HepG2 (cell line): ENCODE results near the gene BNIP1. TPM values are rescaled to one million over a fixed set of nuclear protein-coding genes. Genes with fewer than 3 reads are reported as not detected.

ENCODE experiments used
- ATAC-seq: fragments of 200-7000 bp; cut with Tn5 transposase; 3 replicates; pipeline ENCODE4 v1.9.1; 2020; ENCODE audit warnings: mild to moderate bottlenecking, moderate library complexity
- BruUV-seq: library from RNA; stranded (reverse); fragments of 400-500 nt; replicated peaks from 2 replicates; lab custom pipeline; 2021; lab: Mats Ljungman, UMichigan
- CTCF ChIA-PET: fragments of 300-600 bp; formaldehyde crosslinking; extraction: SDS; loops from one replicate; lab custom pipeline; 2021; ENCODE audit warnings: low total read pairs, inconsistent platforms, low intra/inter-chr PET ratio; lab: Yijun Ruan, JAX
- POLR2A ChIA-PET: fragments of 350-600 bp; sonication (Branson Sonifier 250); formaldehyde crosslinking; loops from one replicate; lab custom pipeline; 2020; ENCODE audit warnings: antibody characterized with exemption, inconsistent platforms; lab: Yijun Ruan, JAX
- DNase-seq: peaks from one replicate; pipeline ENCODE4 v3.0.0-alpha.2; 2015; ENCODE audit warnings: low spot score
- FAIRE-seq: peaks from 3 replicates; lab custom pipeline; 2011; peaks lifted over from hg19 to GRCh38; lab: Jason Lieb, UNC
- H2AFZ ChIP-seq: one replicate; pipeline ENCODE4 v1.6.1; 2011; ENCODE audit warnings: low read length, inconsistent platforms
- H3K27ac ChIP-seq: fragments of 300-600 bp; 3 replicates; pipeline ENCODE4 v1.8.0; 2011; ENCODE audit warnings: mixed run types, mild to moderate bottlenecking, mixed read lengths, low read length, inconsistent platforms; ENCODE audit not compliant: insufficient read depth; ENCODE audit errors: extremely low read length
- H3K27me3 ChIP-seq, 2 experiments: fragments of 200-600 bp in 1 of 2; 2 replicates in 1 of 2; 3 replicates in 1 of 2; pipeline versions ENCODE4 v1.6.0 to v1.8.0; 2011; ENCODE audit warnings: low read length in 2 of 2, mild to moderate bottlenecking in 2 of 2, moderate library complexity in 2 of 2, inconsistent platforms in 1 of 2; ENCODE audit not compliant: insufficient read depth in 2 of 2, control insufficient read depth in 1 of 2
- H3K36me3 ChIP-seq, 2 experiments: fragments of 200-600 bp in 1 of 2; replicated peaks in 1 of 2; 2 replicates in 1 of 2; 3 replicates in 1 of 2; pipeline versions ENCODE4 v1.5.1 to v1.8.0; 2011; ENCODE audit warnings: low read length in 2 of 2, inconsistent platforms in 1 of 2; ENCODE audit not compliant: insufficient read depth in 2 of 2, control insufficient read depth in 1 of 2
- H3K4me1 ChIP-seq: 2 replicates; pipeline ENCODE4 v1.5.1; 2012; ENCODE audit warnings: low read length, inconsistent platforms; ENCODE audit not compliant: insufficient read depth
- H3K4me2 ChIP-seq: 2 replicates; pipeline ENCODE4 v1.6.0; 2011; ENCODE audit warnings: low read depth, low read length, inconsistent platforms
- H3K4me3 ChIP-seq, 3 experiments: fragments of 200-600 bp in 1 of 3; sonication (generic), shearing (Covaris generic) in 1 of 3; replicated peaks in 1 of 3; 2 replicates each; pipeline ENCODE4 v1.5.1; 2011 to 2016; ENCODE audit warnings: low read length in 3 of 3, inconsistent platforms in 2 of 3, low read depth in 2 of 3, mild to moderate bottlenecking in 2 of 3, control low read depth in 1 of 3, mixed read lengths in 1 of 3; ENCODE audit not compliant: insufficient read depth in 1 of 3
- H3K79me2 ChIP-seq: one replicate; pipeline ENCODE4 v1.6.1; 2011; ENCODE audit warnings: low read length, inconsistent platforms; ENCODE audit not compliant: insufficient read depth
- H3K9ac ChIP-seq: 2 replicates; pipeline ENCODE4 v1.6.0; 2011; ENCODE audit warnings: mild to moderate bottlenecking, low read depth, low read length, inconsistent platforms; ENCODE audit not compliant: insufficient read depth
- H3K9me3 ChIP-seq: 2 replicates; pipeline ENCODE4 v1.5.1; 2012; ENCODE audit warnings: mild to moderate bottlenecking, low read length
- H4K20me1 ChIP-seq: 2 replicates; pipeline ENCODE4 v1.6.0; 2011; ENCODE audit warnings: inconsistent platforms, mild to moderate bottlenecking, low read length, moderate library complexity; ENCODE audit not compliant: insufficient read depth
- ARNT ChIP-seq: fragments of 450-650 bp; IDR thresholded peaks from 2 replicates; pipeline ENCODE4 v1.6.1; 2017
- HMG20A ChIP-seq: IDR thresholded peaks from 2 replicates; pipeline ENCODE4 v1.6.1; 2016; ENCODE audit warnings: borderline replicate concordance
- MEIS1 ChIP-seq: sonication (generic); formaldehyde crosslinking; IDR thresholded peaks from 2 replicates; pipeline ENCODE4 v1.9.0; 2021; ENCODE audit warnings: mild to moderate bottlenecking, missing genetic modification reagents, moderate library complexity, borderline replicate concordance
- SIN3A ChIP-seq: IDR thresholded peaks from 2 replicates; pipeline ENCODE4 v1.6.1; 2011; ENCODE audit warnings: low read depth, mild to moderate bottlenecking, control low read depth, low read length, borderline replicate concordance
- TARDBP ChIP-seq: sonication (generic); formaldehyde crosslinking; IDR thresholded peaks from 2 replicates; pipeline ENCODE4 v1.8.0; 2022; ENCODE audit warnings: mild to moderate bottlenecking, missing genetic modification reagents
- TRIM24 ChIP-seq: sonication (generic); formaldehyde crosslinking; IDR thresholded peaks from 2 replicates; pipeline ENCODE4 v1.8.0; 2022; ENCODE audit warnings: mild to moderate bottlenecking, missing genetic modification reagents
- ZBTB2 ChIP-seq: sonication (generic); formaldehyde crosslinking; IDR thresholded peaks from 2 replicates; pipeline ENCODE4 v1.8.0; 2022; ENCODE audit warnings: low read depth, missing genetic modification reagents
- ZBTB7B ChIP-seq: sonication (generic); formaldehyde crosslinking; IDR thresholded peaks from 2 replicates; pipeline ENCODE4 v1.4.0; 2020; ENCODE audit warnings: missing genetic modification reagents
- ZFX ChIP-seq: sonication (generic); formaldehyde crosslinking; IDR thresholded peaks from 2 replicates; pipeline ENCODE4 v1.4.0; 2020; ENCODE audit warnings: mild to moderate bottlenecking, low read depth, missing genetic modification reagents, moderate library complexity
- ZNF280B ChIP-seq: sonication (generic); formaldehyde crosslinking; IDR thresholded peaks from 2 replicates; pipeline ENCODE4 v1.5.0; 2020; ENCODE audit warnings: missing genetic modification reagents, mild to moderate bottlenecking, borderline replicate concordance
- ZNF317 ChIP-seq: sonication (generic); formaldehyde crosslinking; IDR thresholded peaks from 2 replicates; pipeline ENCODE4 v1.5.0; 2020; ENCODE audit warnings: mild to moderate bottlenecking, missing genetic modification reagents
- ZNF549 ChIP-seq: sonication (generic); formaldehyde crosslinking; IDR thresholded peaks from 2 replicates; pipeline ENCODE4 v1.5.0; 2020; ENCODE audit warnings: missing genetic modification reagents
- ZSCAN31 ChIP-seq: sonication (generic); formaldehyde crosslinking; IDR thresholded peaks from 2 replicates; pipeline ENCODE4 v1.5.0; 2020; ENCODE audit warnings: low read depth, mild to moderate bottlenecking, missing genetic modification reagents
- WGBS: methylation state at CpG from one replicate; pipeline ENCODE4 v1.1.6; 2017; ENCODE audit warnings: low lambda C conversion rate; 5-methylcytosine and 5-hydroxymethylcytosine counted together
- in situ Hi-C: cut with HindIII; loops from 2 replicates; pipeline ENCODE4 v1.10.0; 2017; ENCODE audit warnings: low pct_unique_long_range_greater_than_20kb; ENCODE audit not compliant: extremely low pct_ligation_motif_present
- intact Hi-C: fragments of 100-400 bp; cut with micrococcal nuclease; formaldehyde crosslinking; loops from one replicate; pipeline ENCODE4 v1.10.0; 2022; ENCODE audit not compliant: unreplicated experiment
- polyA plus RNA-seq, 8 experiments: library from polyadenylated mRNA; depleted of rRNA in 3 of 8; stranded (reverse) in 7 of 8; unstranded in 1 of 8; fragments of >200 nt; fragmentation: Illumina TruSeq in 4 of 8; extraction: Trizol in 4 of 8; gene quantifications; 2 replicates each; pipeline versions ENCODE4 v1.2.1 to v1.2.3, GENCODE V29; 2011 to 2016; ENCODE audit warnings: low read depth in 4 of 8, missing spikeins in 1 of 8, mixed read lengths in 1 of 8; ENCODE audit not compliant: insufficient read depth in 1 of 8
- total RNA-seq, 5 experiments: library from RNA; depleted of rRNA; stranded (reverse); fragments of >200 nt; fragmentation: Illumina TruSeq; extraction: Trizol; gene quantifications; 2 replicates each; pipeline ENCODE4 v1.2.3, GENCODE V29; 2016; ENCODE audit warnings: low read depth in 1 of 5
- TF ChIP-seq, protein P1 (sequence below): sonication (generic); formaldehyde crosslinking; IDR thresholded peaks from 2 replicates; pipeline ENCODE4 v1.8.1; 2023; ENCODE audit warnings: mild to moderate bottlenecking, missing genetic modification reagents, borderline replicate concordance
- TF ChIP-seq, protein P2 (sequence below): sonication (generic); formaldehyde crosslinking; IDR thresholded peaks from 2 replicates; pipeline ENCODE4 v1.4.0; 2020; ENCODE audit warnings: mild to moderate bottlenecking, missing genetic modification reagents, borderline replicate concordance

Gene BNIP1
- total and polyA plus RNA-seq, 2 of the 13 experiments (the other 11 are each of a cell fraction or from before 2014, with no cell fraction given): 13.2 to 16.9 TPM

- Histone ChIP-seq H3K27ac (no peak overlapping the region), H3K27me3 (no peaks in the 10 kb centered on the region), H3K79me2 (no peaks in the 10 kb centered on the region), H3K4me3 (no peak overlapping the region), H3K4me1 (no peaks in the 10 kb centered on the region), H4K20me1 (no peaks in the 10 kb centered on the region), H3K4me2 (no peak overlapping the region), H2AFZ (no peak overlapping the region), H3K9ac (no peak overlapping the region), H3K9me3 (no peaks in the 10 kb centered on the region), H3K36me3 (0 out of 5 replicates have a peak, but pooled peaks cover 0 to under 1% of the 10 kb centered on the region in 2 experiments)
- no peak for ATAC-seq
- in situ Hi-C loops: no loop called here
- WGBS: 93% methylated on average over 1 of the region's 1 CpG
- intact Hi-C loops: no loop called here
- no peak for FAIRE-seq
- POLR2A ChIA-PET: no interaction called here
- CTCF ChIA-PET: no interaction called here
- BruUV-seq: no TSS peak
- DNase-seq: no peak
- no peak for TF ChIP-seq ZBTB2
- TF ChIP-seq ZBTB7B: no peak
Measured at GRCh38 chr5:173103411-173103810, 40.9 kb upstream of the BNIP1 start.

DNA sequence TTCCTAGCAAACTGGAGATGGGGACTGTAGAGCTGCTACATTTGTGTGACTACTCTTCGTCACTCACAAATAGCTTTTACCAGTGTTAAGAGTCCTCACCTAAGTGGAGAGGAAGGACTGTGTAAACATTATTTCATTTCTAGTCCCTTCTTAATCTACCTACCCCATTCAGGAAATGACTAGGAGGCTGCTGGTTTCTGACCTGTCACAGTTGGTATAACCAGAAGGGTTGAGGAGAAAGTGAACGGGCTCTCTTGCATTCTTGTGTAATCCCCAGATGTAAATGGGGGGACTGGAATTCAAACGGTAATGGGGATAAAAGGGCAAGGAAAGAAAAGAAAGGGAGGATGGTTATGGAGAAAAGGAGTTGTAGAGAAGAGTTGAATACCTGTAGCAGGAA is 35.4 kb upstream of the BNIP1 start:
- H3K27ac ChIP-seq: no peak overlapping the region
- 74% methylated on average over 3 of the region's 3 CpGs for WGBS
- no peak overlapping the region for H2AFZ ChIP-seq
- DNase-seq: no peak
- POLR2A ChIA-PET: no interaction called here
- intact Hi-C loops (no loop called here), in situ Hi-C loops (no loop called here)
- FAIRE-seq: no peak
- no peak overlapping the region for H3K4me2 ChIP-seq
- BruUV-seq: no TSS peak
- H3K27me3 ChIP-seq: no peaks in the 10 kb centered on the region
- H3K4me3 ChIP-seq: no peak overlapping the region
- no peak for ATAC-seq
- peaks cover 3 to 13% of the 10 kb centered on the region in 2 experiments; a peak in 3 of 5 replicates for H3K36me3 ChIP-seq
- CTCF ChIA-PET: no interaction called here
- no peaks in the 10 kb centered on the region for H4K20me1 ChIP-seq
- H3K79me2 ChIP-seq: no peaks in the 10 kb centered on the region
- H3K9me3 ChIP-seq: no peaks in the 10 kb centered on the region
- no peaks in the 10 kb centered on the region for H3K4me1 ChIP-seq
- no peak overlapping the region for H3K9ac ChIP-seq
- TF ChIP-seq ZNF549 (no peak), ZSCAN31 (no peak), ARNT (no peak), TARDBP (CRISPR knock-in tag) (no peak), ZNF280B (no peak), MEIS1 (CRISPR knock-in tag) (no peak), SIN3A (no peak), HMG20A (CRISPR knock-in tag) (no peak), ZNF317 (CRISPR knock-in tag) (no peak), TRIM24 (CRISPR knock-in tag) (no peak), ZFX (CRISPR knock-in tag) (no peak)
- TF ChIP-seq, protein P1, sequence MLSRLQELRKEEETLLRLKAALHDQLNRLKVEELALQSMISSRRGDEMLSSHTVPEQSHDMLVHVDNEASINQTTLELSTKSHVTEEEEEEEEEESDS (CRISPR knock-in tag): no peak
- TF ChIP-seq, protein P2, sequence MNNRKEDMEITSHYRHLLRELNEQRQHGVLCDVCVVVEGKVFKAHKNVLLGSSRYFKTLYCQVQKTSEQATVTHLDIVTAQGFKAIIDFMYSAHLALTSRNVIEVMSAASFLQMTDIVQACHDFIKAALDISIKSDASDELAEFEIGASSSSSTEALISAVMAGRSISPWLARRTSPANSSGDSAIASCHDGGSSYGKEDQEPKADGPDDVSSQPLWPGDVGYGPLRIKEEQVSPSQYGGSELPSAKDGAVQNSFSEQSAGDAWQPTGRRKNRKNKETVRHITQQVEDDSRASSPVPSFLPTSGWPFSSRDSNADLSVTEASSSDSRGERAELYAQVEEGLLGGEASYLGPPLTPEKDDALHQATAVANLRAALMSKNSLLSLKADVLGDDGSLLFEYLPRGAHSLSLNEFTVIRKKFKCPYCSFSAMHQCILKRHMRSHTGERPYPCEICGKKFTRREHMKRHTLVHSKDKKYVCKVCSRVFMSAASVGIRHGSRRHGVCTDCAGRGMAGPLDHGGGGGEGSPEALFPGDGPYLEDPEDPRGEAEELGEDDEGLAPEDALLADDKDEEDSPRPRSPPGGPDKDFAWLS: no peak
